GM19372 (cell line): ENCODE measurements around the gene ZDHHC9.

ENCODE experiments used
- ATAC-seq: cut with Tn5 transposase; IDR thresholded peaks from one replicate; pipeline ENCODE4 v1.9.1; 2021; ENCODE audit warnings: mild to moderate bottlenecking, low read depth, moderate library complexity; ENCODE audit not compliant: unreplicated experiment

Gene ZDHHC9

GRCh38 chrX:129769467-129770154 lies 74.1 kb downstream of the ZDHHC9 start:
- ATAC-seq = peak; percentile 59

GRCh38 chrX:129768586-129769466 lies 74.9 kb downstream of the ZDHHC9 start:
- no peak for ATAC-seq

- no peak for ATAC-seq
Observed at GRCh38 chrX:129768186-129768585, 75.5 kb downstream of the ZDHHC9 start.

- no peak for ATAC-seq
Observed at GRCh38 chrX:129763666-129764065, 80.0 kb downstream of the ZDHHC9 start.

GRCh38 chrX:129762448-129762847 lies 81.2 kb downstream of the ZDHHC9 start:
- no peak for ATAC-seq

GRCh38 chrX:129761596-129761995 lies 82.1 kb downstream of the ZDHHC9 start:
- no peak for ATAC-seq

DNA sequence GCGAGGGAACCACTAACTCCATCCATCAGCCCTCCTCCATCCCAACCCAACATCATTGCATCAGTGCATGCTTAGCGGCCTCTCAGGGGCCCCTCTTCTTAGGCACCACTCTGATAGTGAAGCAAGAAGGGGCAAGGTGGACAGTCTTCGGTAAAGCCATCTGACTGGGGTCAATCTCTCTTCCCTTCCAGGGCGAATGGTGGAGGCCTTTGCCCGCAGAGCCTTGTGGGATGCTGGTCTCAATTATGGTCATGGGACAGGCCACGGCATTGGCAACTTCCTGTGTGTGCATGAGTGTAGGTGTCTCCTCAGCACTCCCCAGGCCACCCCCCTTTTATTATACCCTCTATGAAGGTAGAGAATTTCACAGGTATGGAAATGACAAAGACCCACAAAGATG lies 82.7 kb downstream of the ZDHHC9 start:
- ATAC-seq = no peak

GRCh38 chrX:129760155-129760554 lies 83.5 kb downstream of the ZDHHC9 start:
- no peak for ATAC-seq

DNA sequence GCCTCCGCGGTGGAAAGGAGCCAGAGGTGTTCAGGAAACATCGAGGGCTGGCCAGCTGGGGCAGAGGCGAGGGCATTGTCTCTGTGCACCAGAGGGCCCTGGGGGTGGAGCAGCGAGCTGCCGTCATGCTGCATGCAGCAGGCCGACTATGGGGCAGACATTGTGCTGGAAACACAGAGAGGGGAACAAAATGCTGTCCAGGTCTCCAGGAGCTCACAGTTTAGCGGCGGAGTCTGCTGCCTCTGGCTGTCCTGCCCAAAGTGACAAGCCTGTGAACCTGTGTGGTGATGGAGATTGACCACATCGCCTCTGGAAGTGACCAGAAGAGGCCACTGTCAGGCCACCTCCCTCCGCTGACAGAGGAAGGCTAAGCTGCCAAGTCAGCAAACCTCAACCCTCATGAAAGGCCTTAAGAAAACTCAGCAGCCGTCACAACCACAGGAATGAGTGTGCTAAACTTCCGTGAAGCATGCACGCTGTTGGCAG lies 84.1 kb downstream of the ZDHHC9 start:
- no peak for ATAC-seq

GRCh38 chrX:129755779-129756650 lies 87.7 kb downstream of the ZDHHC9 start:
- ATAC-seq = no peak

DNA sequence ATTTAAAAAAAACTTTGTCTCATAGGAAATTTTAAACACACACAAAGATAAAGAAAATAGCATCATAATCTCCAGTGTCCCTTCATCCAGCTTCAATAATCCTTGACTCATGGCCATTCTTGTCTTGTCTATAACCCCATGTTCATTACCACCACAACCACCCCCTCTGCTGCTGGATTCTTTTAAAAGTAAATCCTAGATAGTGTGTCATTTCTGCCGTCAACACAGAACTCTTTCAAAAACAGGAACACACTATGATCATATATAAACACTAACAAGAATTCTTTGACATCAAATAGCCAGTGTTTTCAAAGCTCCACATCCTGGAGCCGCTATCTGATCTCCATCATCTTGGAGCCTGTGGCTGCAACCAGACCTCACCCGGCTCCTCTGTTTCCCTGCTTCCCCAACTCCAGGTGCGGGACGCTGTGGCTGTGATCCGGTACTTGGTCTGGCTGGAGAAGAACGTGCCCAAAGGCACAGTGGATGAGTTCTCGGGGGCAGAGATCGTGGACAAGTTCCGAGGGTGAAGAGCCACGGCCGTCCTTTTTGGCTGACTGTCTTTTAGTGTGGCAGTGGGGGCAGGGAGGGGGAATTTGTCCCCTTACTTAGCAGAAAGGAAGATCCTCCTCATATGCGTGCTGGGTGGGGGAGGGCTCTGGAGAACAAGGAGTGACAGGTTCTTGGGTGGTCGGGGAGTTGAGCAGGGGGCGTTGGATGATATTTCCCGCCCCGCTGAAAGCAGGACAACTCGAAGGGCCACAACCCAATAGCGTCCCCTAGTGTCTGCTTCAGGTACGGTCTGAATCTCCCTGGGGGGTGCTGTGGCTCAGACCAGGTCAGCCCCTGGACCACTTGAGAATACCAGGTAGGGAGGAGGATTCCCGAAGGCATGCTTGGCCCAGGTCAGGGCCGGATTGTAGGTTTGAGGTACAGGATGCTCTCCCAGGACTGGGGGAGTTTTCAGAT lies 89.3 kb downstream of the ZDHHC9 start:
- no peak for ATAC-seq
